ENCODE results near the gene GZMH.

GRCh38 chr14:24606297-24606696 lies 3.2 kb downstream of the GZMH start:
- TF ChIP-seq POLR2A (IDR thresholded peaks at IDR 0.05; ENCODE audit: control extremely low read depth in 1 of 2, low read depth in 2 of 2, low read length in 2 of 2) (no peak), GABPA (IDR thresholded peaks at IDR 0.05; ENCODE audit: borderline replicate concordance, insufficient read depth, low read length) (no peak), RFX5 (IDR thresholded peaks at IDR 0.05; ENCODE audit: borderline replicate concordance, low read depth, low read length) (no peak), PHF8 (conservative IDR thresholded peaks at IDR 0.05; ENCODE audit: low read depth, low read length) (no peak), HDAC2 (IDR thresholded peaks at IDR 0.05; ENCODE audit: borderline replicate concordance in 1 of 2, low read depth in 2 of 2, low read length in 2 of 2) (no peak), CHD1 (IDR thresholded peaks at IDR 0.05; ENCODE audit: low read depth, low read length) (no peak), CREB1 (IDR thresholded peaks at IDR 0.05) (no peak), BRCA1 (IDR thresholded peaks at IDR 0.05; ENCODE audit: low read depth, low read length) (no peak), EZH2 (IDR thresholded peaks at IDR 0.05; ENCODE audit: low read depth, low read length, severe bottlenecking) (no peak), YY1 (IDR thresholded peaks at IDR 0.05; ENCODE audit: low read depth, low read length) (no peak), SUZ12 (IDR thresholded peaks at IDR 0.05; ENCODE audit: low read length) (no peak)
- TF ChIP-seq, protein P1, sequence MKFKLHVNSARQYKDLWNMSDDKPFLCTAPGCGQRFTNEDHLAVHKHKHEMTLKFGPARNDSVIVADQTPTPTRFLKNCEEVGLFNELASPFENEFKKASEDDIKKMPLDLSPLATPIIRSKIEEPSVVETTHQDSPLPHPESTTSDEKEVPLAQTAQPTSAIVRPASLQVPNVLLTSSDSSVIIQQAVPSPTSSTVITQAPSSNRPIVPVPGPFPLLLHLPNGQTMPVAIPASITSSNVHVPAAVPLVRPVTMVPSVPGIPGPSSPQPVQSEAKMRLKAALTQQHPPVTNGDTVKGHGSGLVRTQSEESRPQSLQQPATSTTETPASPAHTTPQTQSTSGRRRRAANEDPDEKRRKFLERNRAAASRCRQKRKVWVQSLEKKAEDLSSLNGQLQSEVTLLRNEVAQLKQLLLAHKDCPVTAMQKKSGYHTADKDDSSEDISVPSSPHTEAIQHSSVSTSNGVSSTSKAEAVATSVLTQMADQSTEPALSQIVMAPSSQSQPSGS (IDR thresholded peaks at IDR 0.05; ENCODE audit: low read length) = no peak
- TF ChIP-seq, protein P2, sequence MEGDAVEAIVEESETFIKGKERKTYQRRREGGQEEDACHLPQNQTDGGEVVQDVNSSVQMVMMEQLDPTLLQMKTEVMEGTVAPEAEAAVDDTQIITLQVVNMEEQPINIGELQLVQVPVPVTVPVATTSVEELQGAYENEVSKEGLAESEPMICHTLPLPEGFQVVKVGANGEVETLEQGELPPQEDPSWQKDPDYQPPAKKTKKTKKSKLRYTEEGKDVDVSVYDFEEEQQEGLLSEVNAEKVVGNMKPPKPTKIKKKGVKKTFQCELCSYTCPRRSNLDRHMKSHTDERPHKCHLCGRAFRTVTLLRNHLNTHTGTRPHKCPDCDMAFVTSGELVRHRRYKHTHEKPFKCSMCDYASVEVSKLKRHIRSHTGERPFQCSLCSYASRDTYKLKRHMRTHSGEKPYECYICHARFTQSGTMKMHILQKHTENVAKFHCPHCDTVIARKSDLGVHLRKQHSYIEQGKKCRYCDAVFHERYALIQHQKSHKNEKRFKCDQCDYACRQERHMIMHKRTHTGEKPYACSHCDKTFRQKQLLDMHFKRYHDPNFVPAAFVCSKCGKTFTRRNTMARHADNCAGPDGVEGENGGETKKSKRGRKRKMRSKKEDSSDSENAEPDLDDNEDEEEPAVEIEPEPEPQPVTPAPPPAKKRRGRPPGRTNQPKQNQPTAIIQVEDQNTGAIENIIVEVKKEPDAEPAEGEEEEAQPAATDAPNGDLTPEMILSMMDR (IDR thresholded peaks at IDR 0.05; ENCODE audit: control extremely low read depth in 1 of 3, insufficient read depth in 1 of 3, low read depth in 1 of 3, low read length in 3 of 3) = no peak
